ENCODE results near the gene FRMD4A. TPM values are rescaled to one million over a fixed set of nuclear protein-coding genes. Genes with fewer than 3 reads are reported as not detected.

FRMD4A gene
- total RNA-seq = 0.44 and 0.64 TPM in 2 replicates

GRCh38 chr10:14330388-14331061, at the start of gene FRMD4A:
FRMD4A (minus strand) TSS chr10:14330924.
- POLR2A ChIA-PET = no interaction called here
- no peak within 1 kb of the TSS for H3K4me3 Mint-ChIP-seq
- CTCF ChIA-PET = no interaction called here

GRCh38 chr10:14379556-14380280, 49.0 kb upstream of the FRMD4A start:
- Mint-ChIP-seq H3K9me3 (no peaks in the 10 kb centered on the region), H3K36me3 (ENCODE audit: low read depth) (no peaks in the 10 kb centered on the region), H3K4me1 (peaks cover 12% of the 10 kb centered on the region), H3K27me3 (peaks cover 20% of the 10 kb centered on the region), H3K4me3 (no peak overlapping the region), H3K27ac (no peak overlapping the region)
- POLR2A ChIA-PET = no interaction called here
- ATAC-seq (ENCODE audit: low read depth) = no peak
- TF ChIP-seq CTCF (IDR thresholded peaks at IDR 0.05) = no peak
- intact Hi-C loops (cut with micrococcal nuclease) = no loop called here
- CTCF ChIA-PET = no interaction called here
- DNase-seq = no peak

More at GRCh38 chr10:14330388-14331061, at the start of gene FRMD4A:
- intact Hi-C loops (cut with micrococcal nuclease) = no loop called here
- DNase-seq = no peak
- ATAC-seq (ENCODE audit: low read depth) = no peak
- Mint-ChIP-seq H3K4me1 (peaks cover 2% of the 10 kb centered on the region), H3K27me3 (peaks cover 37% of the 10 kb centered on the region), H3K27ac (no peak within 1 kb of the TSS), H3K9me3 (no peaks in the 10 kb centered on the region), H3K36me3 (ENCODE audit: low read depth) (no peaks in the 10 kb centered on the region)
- TF ChIP-seq CTCF (IDR thresholded peaks at IDR 0.05) = no peak

GRCh38 chr10:14378387-14378960, 47.8 kb upstream of the FRMD4A start:
- no peak overlapping the region for H3K27ac Mint-ChIP-seq
- TF ChIP-seq CTCF (IDR thresholded peaks at IDR 0.05) = no peak
- ATAC-seq (ENCODE audit: low read depth) (no peak), DNase-seq (no peak)
- ChIA-PET CTCF (no interaction called here), POLR2A (no interaction called here)
- no peak overlapping the region for H3K4me3 Mint-ChIP-seq
- peaks cover 20% of the 10 kb centered on the region for H3K27me3 Mint-ChIP-seq
- intact Hi-C loops (cut with micrococcal nuclease) = no loop called here
- no peaks in the 10 kb centered on the region for H3K36me3 Mint-ChIP-seq (ENCODE audit: low read depth)
- H3K4me1 Mint-ChIP-seq = peaks cover 7% of the 10 kb centered on the region
- no peaks in the 10 kb centered on the region for H3K9me3 Mint-ChIP-seq

- intact Hi-C loops (cut with micrococcal nuclease) = no loop called here
- ChIA-PET POLR2A (no interaction called here), CTCF (no interaction called here)
- DNase-seq (no peak), ATAC-seq (ENCODE audit: low read depth) (no peak)
- no peaks in the 10 kb centered on the region for H3K36me3 Mint-ChIP-seq (ENCODE audit: low read depth)
- H3K4me3 Mint-ChIP-seq = no peak overlapping the region
- no peak overlapping the region for H3K27ac Mint-ChIP-seq
- H3K27me3 Mint-ChIP-seq = peaks cover 25% of the 10 kb centered on the region
- H3K9me3 Mint-ChIP-seq = no peaks in the 10 kb centered on the region
- H3K4me1 Mint-ChIP-seq = peaks cover 7% of the 10 kb centered on the region
- TF ChIP-seq CTCF (IDR thresholded peaks at IDR 0.05) = no peak
Observed at GRCh38 chr10:14377591-14378175, 47.0 kb upstream of the FRMD4A start.

Measured in activated B cell treated with CpG ODN at 0.5 μM for 24 hours (primary cell).